ENCODE results near the gene KIF9. TPM values are rescaled to one million over a fixed set of nuclear protein-coding genes. Genes with fewer than 3 reads are reported as not detected.

The KIF9 gene
- total RNA-seq, 1 experiment from 2014 or later, result 7.1 TPM

- CTCF ChIA-PET, result no interaction called here
- DNase-seq, result no peak
- H3K4me3 Mint-ChIP-seq (ENCODE audit: unreplicated experiment), result no peak overlapping the region
- H3K9me3 Mint-ChIP-seq (ENCODE audit: unreplicated experiment), result no peaks in the 10 kb centered on the region
- TF ChIP-seq CTCF (IDR thresholded peaks at IDR 0.05; ENCODE audit: insufficient read depth in 1 of 2, low read depth in 1 of 2, low read length in 1 of 2, severe bottlenecking in 1 of 2, unreplicated experiment in 1 of 2), result no peak
- no TSS peak for BruUV-seq (replicated peaks)
- H3K36me3 ChIP-seq (ENCODE audit: control insufficient read depth, insufficient read depth, low read length), result no peaks in the 10 kb centered on the region
- intact Hi-C loops (cut with micrococcal nuclease; ENCODE audit: unreplicated experiment), result no loop called here
- H3K9me3 ChIP-seq, result no peaks in the 10 kb centered on the region
- H3K27ac Mint-ChIP-seq (ENCODE audit: unreplicated experiment), result no peak overlapping the region
- POLR2A ChIA-PET, result no interaction called here
- H3K4me1 ChIP-seq, result no peaks in the 10 kb centered on the region
- peaks cover 7% of the 10 kb centered on the region for H3K36me3 Mint-ChIP-seq (ENCODE audit: insufficient read depth, unreplicated experiment)
- H3K27me3 Mint-ChIP-seq (ENCODE audit: insufficient read depth, unreplicated experiment), result no peaks in the 10 kb centered on the region
- H3K27me3 ChIP-seq (replicated peaks; ENCODE audit: control insufficient read depth, insufficient read depth, low read length), result no peaks in the 10 kb centered on the region
- H3K4me3 ChIP-seq (ENCODE audit: low read depth, low read length), result no peak overlapping the region
- H3K4me1 Mint-ChIP-seq (ENCODE audit: low read depth, unreplicated experiment), result no peaks in the 10 kb centered on the region
Observed at GRCh38 chr3:47299381-47300318, 17.1 kb upstream of the KIF9 start.

- TF ChIP-seq CTCF (IDR thresholded peaks at IDR 0.05; ENCODE audit: insufficient read depth in 1 of 2, low read depth in 1 of 2, low read length in 1 of 2, severe bottlenecking in 1 of 2, unreplicated experiment in 1 of 2), result no peak
- DNase-seq, result no peak
- CTCF ChIA-PET, result no interaction called here
- Mint-ChIP-seq H3K27ac (ENCODE audit: unreplicated experiment) (no peak overlapping the region), H3K9me3 (ENCODE audit: unreplicated experiment) (no peaks in the 10 kb centered on the region), H3K4me1 (ENCODE audit: low read depth, unreplicated experiment) (no peaks in the 10 kb centered on the region), H3K27me3 (ENCODE audit: insufficient read depth, unreplicated experiment) (no peaks in the 10 kb centered on the region), H3K36me3 (ENCODE audit: insufficient read depth, unreplicated experiment) (peaks cover 7% of the 10 kb centered on the region), H3K4me3 (ENCODE audit: unreplicated experiment) (no peak overlapping the region)
- no peaks in the 10 kb centered on the region for H3K27me3 ChIP-seq (replicated peaks; ENCODE audit: control insufficient read depth, insufficient read depth, low read length)
- no peaks in the 10 kb centered on the region for H3K4me1 ChIP-seq
- no peaks in the 10 kb centered on the region for H3K36me3 ChIP-seq (ENCODE audit: control insufficient read depth, insufficient read depth, low read length)
- no TSS peak for BruUV-seq (replicated peaks)
- POLR2A ChIA-PET, result no interaction called here
- H3K9me3 ChIP-seq, result no peaks in the 10 kb centered on the region
- no peak overlapping the region for H3K4me3 ChIP-seq (ENCODE audit: low read depth, low read length)
- intact Hi-C loops (cut with micrococcal nuclease; ENCODE audit: unreplicated experiment), result no loop called here
Observed at GRCh38 chr3:47298439-47298838, 15.8 kb upstream of the KIF9 start.

GRCh38 chr3:47296562-47297302, 14.1 kb upstream of the KIF9 start:
- H3K36me3 Mint-ChIP-seq (ENCODE audit: insufficient read depth, unreplicated experiment), result peaks cover 7% of the 10 kb centered on the region
- H3K4me3 ChIP-seq (ENCODE audit: low read depth, low read length), result no peak overlapping the region
- no peaks in the 10 kb centered on the region for H3K27me3 ChIP-seq (replicated peaks; ENCODE audit: control insufficient read depth, insufficient read depth, low read length)
- H3K36me3 ChIP-seq (ENCODE audit: control insufficient read depth, insufficient read depth, low read length), result no peaks in the 10 kb centered on the region
- POLR2A ChIA-PET, result no interaction called here
- no peaks in the 10 kb centered on the region for H3K4me1 ChIP-seq
- H3K4me1 Mint-ChIP-seq (ENCODE audit: low read depth, unreplicated experiment), result no peaks in the 10 kb centered on the region
- TF ChIP-seq CTCF (IDR thresholded peaks at IDR 0.05; ENCODE audit: insufficient read depth in 1 of 2, low read depth in 1 of 2, low read length in 1 of 2, severe bottlenecking in 1 of 2, unreplicated experiment in 1 of 2), result no peak
- H3K9me3 ChIP-seq, result no peaks in the 10 kb centered on the region
- DNase-seq, result no peak
- BruUV-seq (replicated peaks), result no TSS peak
- no peak overlapping the region for H3K27ac Mint-ChIP-seq (ENCODE audit: unreplicated experiment)
- no peak overlapping the region for H3K4me3 Mint-ChIP-seq (ENCODE audit: unreplicated experiment)
- H3K9me3 Mint-ChIP-seq (ENCODE audit: unreplicated experiment), result no peaks in the 10 kb centered on the region
- CTCF ChIA-PET, result no interaction called here
- intact Hi-C loops (cut with micrococcal nuclease; ENCODE audit: unreplicated experiment), result no loop called here
- no peaks in the 10 kb centered on the region for H3K27me3 Mint-ChIP-seq (ENCODE audit: insufficient read depth, unreplicated experiment)
